GM23338 (cell line): ENCODE results near the gene RUVBL2. TPM values are rescaled to one million over a fixed set of nuclear protein-coding genes. Genes with fewer than 3 reads are reported as not detected.

Source experiments
- ATAC-seq: fragments of 200-7000 bp; cut with Tn5 transposase; 3 replicates; pipeline ENCODE4 v1.9.1; 2020
- DNase-seq: peaks from one replicate; pipeline ENCODE4 v3.0.0-alpha.2; 2015; ENCODE audit warnings: low spot score
- H2AFZ ChIP-seq: fragments of 200-600 bp; sonication (generic); 2 replicates; pipeline ENCODE4 v1.8.0; 2016; ENCODE audit warnings: antibody characterized with exemption, mild to moderate bottlenecking, moderate library complexity
- H3F3A ChIP-seq: fragments of 200-600 bp; sonication (generic); replicated peaks from 2 replicates; pipeline ENCODE4 v1.8.0; 2017; ENCODE audit warnings: antibody characterized with exemption, mixed run types, low read depth
- H3K27ac ChIP-seq: fragments of 200-600 bp; sonication (generic); 2 replicates; pipeline ENCODE4 v1.6.1; 2016; ENCODE audit warnings: low read depth
- H3K27me3 ChIP-seq: fragments of 200-600 bp; sonication (generic); 2 replicates; pipeline ENCODE4 v1.8.0; 2016; ENCODE audit warnings: mild to moderate bottlenecking, mixed run types, moderate library complexity; ENCODE audit not compliant: insufficient read depth
- H3K36me3 ChIP-seq: fragments of 200-600 bp; sonication (generic); 2 replicates; pipeline ENCODE4 v1.8.0; 2016; ENCODE audit warnings: mild to moderate bottlenecking; ENCODE audit not compliant: insufficient read depth
- H3K4me1 ChIP-seq: fragments of 200-600 bp; sonication (generic); 2 replicates; pipeline ENCODE4 v1.8.0; 2016; ENCODE audit warnings: mild to moderate bottlenecking, moderate library complexity; ENCODE audit not compliant: insufficient read depth
- H3K4me2 ChIP-seq: fragments of 200-600 bp; sonication (generic); 2 replicates; pipeline ENCODE4 v1.7.1; 2017; ENCODE audit warnings: mixed run types
- H3K4me3 ChIP-seq: fragments of 200-600 bp; sonication (generic); 2 replicates; pipeline ENCODE4 v1.6.1; 2016; ENCODE audit warnings: mixed run types
- H3K79me2 ChIP-seq: fragments of 200-600 bp; sonication (generic); replicated peaks from 2 replicates; pipeline ENCODE4 v1.8.0; 2017; ENCODE audit warnings: mild to moderate bottlenecking; ENCODE audit not compliant: insufficient read depth
- H3K9me2 ChIP-seq: fragments of 200-600 bp; sonication (generic); 2 replicates; pipeline ENCODE4 v1.8.0; 2017; ENCODE audit not compliant: insufficient read depth
- H4K20me1 ChIP-seq: fragments of 200-600 bp; sonication (generic); replicated peaks from 2 replicates; pipeline ENCODE4 v1.8.0; 2017; ENCODE audit warnings: mild to moderate bottlenecking; ENCODE audit not compliant: insufficient read depth
- H3K27ac Mint-ChIP-seq: 2 replicates; pipeline ENCODE4 v1.8.0; 2020; ENCODE audit warnings: inconsistent platforms, mild to moderate bottlenecking, moderate library complexity, mixed read lengths
- H3K27me3 Mint-ChIP-seq: 3 replicates; pipeline ENCODE4 v1.8.0; 2022; ENCODE audit warnings: low read depth, mild to moderate bottlenecking, moderate library complexity, mixed read lengths, inconsistent platforms; ENCODE audit not compliant: insufficient read depth, poor library complexity
- H3K36me3 Mint-ChIP-seq: 3 replicates; pipeline ENCODE4 v1.8.0; 2021; ENCODE audit warnings: low read depth, mild to moderate bottlenecking, inconsistent platforms, moderate library complexity, mixed read lengths
- H3K4me1 Mint-ChIP-seq: 3 replicates; pipeline ENCODE4 v1.8.0; 2020; ENCODE audit warnings: mild to moderate bottlenecking, inconsistent platforms, mixed read lengths
- H3K4me3 Mint-ChIP-seq: 3 replicates; pipeline ENCODE4 v1.8.0; 2021; ENCODE audit warnings: moderate library complexity, mild to moderate bottlenecking, inconsistent platforms, mixed read lengths
- H3K9me3 Mint-ChIP-seq: 3 replicates; pipeline ENCODE4 v1.8.0; 2020; ENCODE audit warnings: moderate library complexity, mild to moderate bottlenecking, inconsistent platforms, mixed read lengths
- EZH2 ChIP-seq: fragments of 200-600 bp; sonication (generic); IDR thresholded peaks from one replicate; pipeline ENCODE4 v1.8.0; 2017; ENCODE audit warnings: antibody characterized with exemption, mild to moderate bottlenecking, low read depth; ENCODE audit not compliant: unreplicated experiment
- JUNB ChIP-seq: IDR thresholded peaks from one replicate; pipeline ENCODE4 v1.6.1; 2016; ENCODE audit warnings: antibody characterized with exemption; ENCODE audit not compliant: unreplicated experiment
- REST ChIP-seq: IDR thresholded peaks from one replicate; pipeline ENCODE4 v1.6.1; 2018; ENCODE audit warnings: antibody characterized with exemption; ENCODE audit not compliant: unreplicated experiment
- polyA plus RNA-seq: library from polyadenylated mRNA; unstranded; fragments of >200 nt; fragmentation: Nextera tagmentation; extraction: Ambion mirVana; gene quantifications from 2 replicates; pipeline ENCODE4 v1.2.1, GENCODE V29; 2016
- total RNA-seq: library from RNA; depleted of rRNA; stranded (reverse); fragments of >200 nt; shearing (Covaris generic); gene quantifications from 2 replicates; pipeline ENCODE4 v1.2.3, GENCODE V29; 2014
- TF ChIP-seq, protein P1 (sequence below): fragments of 250-450 bp; sonication (Bioruptor Pico); IDR thresholded peaks from 2 replicates; pipeline ENCODE4 v1.5.0; 2020; ENCODE audit warnings: mild to moderate bottlenecking, moderate library complexity
- TF ChIP-seq, protein P2 (sequence below), 2 experiments: fragments of 200-600 bp in 1 of 2; sonication (generic) in 1 of 2; conservative IDR thresholded peaks; 2 replicates each; pipeline versions ENCODE4 v1.5.1 to v1.6.1; 2016 to 2017; ENCODE audit warnings: antibody characterized with exemption in 2 of 2, low read depth in 2 of 2, mild to moderate bottlenecking in 2 of 2, moderate library complexity in 1 of 2

Gene RUVBL2
- total and polyA plus RNA-seq, 2 experiments from 2014 or later, result 196 to 252 TPM

GRCh38 chr19:48963371-48964204 lies 30.1 kb upstream of the RUVBL2 start (continued):
- no peak for TF ChIP-seq REST

- peaks cover 52% of the 10 kb centered on the region for H3K36me3 Mint-ChIP-seq
- peaks cover 6% of the 10 kb centered on the region for H4K20me1 ChIP-seq
- peaks cover 38% of the 10 kb centered on the region for H3K4me1 Mint-ChIP-seq
- H3K36me3 ChIP-seq, result peaks cover 13% of the 10 kb centered on the region
- ATAC-seq (peak; percentile 7), DNase-seq (peak; percentile 82)
- H3K27me3 Mint-ChIP-seq, result peaks cover 62% of the 10 kb centered on the region
- H3K4me3 ChIP-seq, result peak overlapping the region; percentile 100
- peaks cover 16% of the 10 kb centered on the region for H3K9me3 Mint-ChIP-seq
- peaks cover 18% of the 10 kb centered on the region for H3K4me1 ChIP-seq
- H3F3A ChIP-seq, result peaks cover 56% of the 10 kb centered on the region
- H3K9me2 ChIP-seq, result no peaks in the 10 kb centered on the region
- H2AFZ ChIP-seq, result no peak overlapping the region
- peak overlapping the region; percentile 97 for H3K4me2 ChIP-seq
- H3K79me2 ChIP-seq, result peaks cover 24% of the 10 kb centered on the region
- peak overlapping the region; percentile 97 for H3K27ac Mint-ChIP-seq
- no peak for TF ChIP-seq EZH2
- TF ChIP-seq, protein P1, sequence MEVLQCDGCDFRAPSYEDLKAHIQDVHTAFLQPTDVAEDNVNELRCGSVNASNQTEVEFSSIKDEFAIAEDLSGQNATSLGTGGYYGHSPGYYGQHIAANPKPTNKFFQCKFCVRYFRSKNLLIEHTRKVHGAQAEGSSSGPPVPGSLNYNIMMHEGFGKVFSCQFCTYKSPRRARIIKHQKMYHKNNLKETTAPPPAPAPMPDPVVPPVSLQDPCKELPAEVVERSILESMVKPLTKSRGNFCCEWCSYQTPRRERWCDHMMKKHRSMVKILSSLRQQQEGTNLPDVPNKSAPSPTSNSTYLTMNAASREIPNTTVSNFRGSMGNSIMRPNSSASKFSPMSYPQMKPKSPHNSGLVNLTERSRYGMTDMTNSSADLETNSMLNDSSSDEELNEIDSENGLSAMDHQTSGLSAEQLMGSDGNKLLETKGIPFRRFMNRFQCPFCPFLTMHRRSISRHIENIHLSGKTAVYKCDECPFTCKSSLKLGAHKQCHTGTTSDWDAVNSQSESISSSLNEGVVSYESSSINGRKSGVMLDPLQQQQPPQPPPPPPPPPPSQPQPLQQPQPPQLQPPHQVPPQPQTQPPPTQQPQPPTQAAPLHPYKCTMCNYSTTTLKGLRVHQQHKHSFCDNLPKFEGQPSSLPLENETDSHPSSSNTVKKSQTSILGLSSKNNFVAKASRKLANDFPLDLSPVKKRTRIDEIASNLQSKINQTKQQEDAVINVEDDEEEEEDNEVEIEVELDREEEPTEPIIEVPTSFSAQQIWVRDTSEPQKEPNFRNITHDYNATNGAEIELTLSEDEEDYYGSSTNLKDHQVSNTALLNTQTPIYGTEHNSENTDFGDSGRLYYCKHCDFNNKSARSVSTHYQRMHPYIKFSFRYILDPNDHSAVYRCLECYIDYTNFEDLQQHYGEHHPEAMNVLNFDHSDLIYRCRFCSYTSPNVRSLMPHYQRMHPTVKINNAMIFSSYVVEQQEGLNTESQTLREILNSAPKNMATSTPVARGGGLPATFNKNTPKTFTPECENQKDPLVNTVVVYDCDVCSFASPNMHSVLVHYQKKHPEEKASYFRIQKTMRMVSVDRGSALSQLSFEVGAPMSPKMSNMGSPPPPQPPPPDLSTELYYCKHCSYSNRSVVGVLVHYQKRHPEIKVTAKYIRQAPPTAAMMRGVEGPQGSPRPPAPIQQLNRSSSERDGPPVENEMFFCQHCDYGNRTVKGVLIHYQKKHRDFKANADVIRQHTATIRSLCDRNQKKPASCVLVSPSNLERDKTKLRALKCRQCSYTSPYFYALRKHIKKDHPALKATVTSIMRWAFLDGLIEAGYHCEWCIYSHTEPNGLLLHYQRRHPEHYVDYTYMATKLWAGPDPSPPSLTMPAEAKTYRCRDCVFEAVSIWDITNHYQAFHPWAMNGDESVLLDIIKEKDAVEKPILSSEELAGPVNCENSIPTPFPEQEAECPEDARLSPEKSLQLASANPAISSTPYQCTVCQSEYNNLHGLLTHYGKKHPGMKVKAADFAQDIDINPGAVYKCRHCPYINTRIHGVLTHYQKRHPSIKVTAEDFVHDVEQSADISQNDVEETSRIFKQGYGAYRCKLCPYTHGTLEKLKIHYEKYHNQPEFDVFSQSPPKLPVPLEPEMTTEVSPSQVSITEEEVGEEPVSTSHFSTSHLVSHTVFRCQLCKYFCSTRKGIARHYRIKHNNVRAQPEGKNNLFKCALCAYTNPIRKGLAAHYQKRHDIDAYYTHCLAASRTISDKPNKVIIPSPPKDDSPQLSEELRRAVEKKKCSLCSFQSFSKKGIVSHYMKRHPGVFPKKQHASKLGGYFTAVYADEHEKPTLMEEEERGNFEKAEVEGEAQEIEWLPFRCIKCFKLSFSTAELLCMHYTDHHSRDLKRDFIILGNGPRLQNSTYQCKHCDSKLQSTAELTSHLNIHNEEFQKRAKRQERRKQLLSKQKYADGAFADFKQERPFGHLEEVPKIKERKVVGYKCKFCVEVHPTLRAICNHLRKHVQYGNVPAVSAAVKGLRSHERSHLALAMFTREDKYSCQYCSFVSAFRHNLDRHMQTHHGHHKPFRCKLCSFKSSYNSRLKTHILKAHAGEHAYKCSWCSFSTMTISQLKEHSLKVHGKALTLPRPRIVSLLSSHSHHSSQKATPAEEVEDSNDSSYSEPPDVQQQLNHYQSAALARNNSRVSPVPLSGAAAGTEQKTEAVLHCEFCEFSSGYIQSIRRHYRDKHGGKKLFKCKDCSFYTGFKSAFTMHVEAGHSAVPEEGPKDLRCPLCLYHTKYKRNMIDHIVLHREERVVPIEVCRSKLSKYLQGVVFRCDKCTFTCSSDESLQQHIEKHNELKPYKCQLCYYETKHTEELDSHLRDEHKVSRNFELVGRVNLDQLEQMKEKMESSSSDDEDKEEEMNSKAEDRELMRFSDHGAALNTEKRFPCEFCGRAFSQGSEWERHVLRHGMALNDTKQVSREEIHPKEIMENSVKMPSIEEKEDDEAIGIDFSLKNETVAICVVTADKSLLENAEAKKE (CRISPR knock-in tag), result no peak
- TF ChIP-seq JUNB, result no peak
- TF ChIP-seq, protein P2, sequence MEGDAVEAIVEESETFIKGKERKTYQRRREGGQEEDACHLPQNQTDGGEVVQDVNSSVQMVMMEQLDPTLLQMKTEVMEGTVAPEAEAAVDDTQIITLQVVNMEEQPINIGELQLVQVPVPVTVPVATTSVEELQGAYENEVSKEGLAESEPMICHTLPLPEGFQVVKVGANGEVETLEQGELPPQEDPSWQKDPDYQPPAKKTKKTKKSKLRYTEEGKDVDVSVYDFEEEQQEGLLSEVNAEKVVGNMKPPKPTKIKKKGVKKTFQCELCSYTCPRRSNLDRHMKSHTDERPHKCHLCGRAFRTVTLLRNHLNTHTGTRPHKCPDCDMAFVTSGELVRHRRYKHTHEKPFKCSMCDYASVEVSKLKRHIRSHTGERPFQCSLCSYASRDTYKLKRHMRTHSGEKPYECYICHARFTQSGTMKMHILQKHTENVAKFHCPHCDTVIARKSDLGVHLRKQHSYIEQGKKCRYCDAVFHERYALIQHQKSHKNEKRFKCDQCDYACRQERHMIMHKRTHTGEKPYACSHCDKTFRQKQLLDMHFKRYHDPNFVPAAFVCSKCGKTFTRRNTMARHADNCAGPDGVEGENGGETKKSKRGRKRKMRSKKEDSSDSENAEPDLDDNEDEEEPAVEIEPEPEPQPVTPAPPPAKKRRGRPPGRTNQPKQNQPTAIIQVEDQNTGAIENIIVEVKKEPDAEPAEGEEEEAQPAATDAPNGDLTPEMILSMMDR (conservative IDR thresholded peaks at IDR 0.05; ENCODE audit: low read depth in 2 of 2), result no peak
- no peaks in the 10 kb centered on the region for H3K27me3 ChIP-seq
- H3K27ac ChIP-seq, result peak overlapping the region; percentile 99
- peak overlapping the region; percentile 95 for H3K4me3 Mint-ChIP-seq
Observed at GRCh38 chr19:48964205-48965039, 29.3 kb upstream of the RUVBL2 start.
